Measurements from ENCODE around the gene IGLL5.

Gene IGLL5

GRCh38 chr22:22929381-22930221 is 42.0 kb downstream of the IGLL5 start:
- no peak for DNase-seq

GRCh38 chr22:22930222-22930497 is 42.5 kb downstream of the IGLL5 start:
- DNase-seq: no peak

GRCh38 chr22:22930571-22931556 is 43.2 kb downstream of the IGLL5 start:
- DNase-seq: no peak

GRCh38 chr22:22931557-22932270 is 44.1 kb downstream of the IGLL5 start:
- DNase-seq: no peak

- no peak for DNase-seq
These were observed 44.9 kb downstream of the IGLL5 start for GRCh38 chr22:22932512-22932941.

GRCh38 chr22:22933100-22933806 is 45.6 kb downstream of the IGLL5 start:
- no peak for DNase-seq

- no peak for DNase-seq
These were observed 46.4 kb downstream of the IGLL5 start for GRCh38 chr22:22933807-22934542.

GRCh38 chr22:22934543-22935055 is 47.0 kb downstream of the IGLL5 start:
- no peak for DNase-seq

GRCh38 chr22:22935056-22935545 is 47.5 kb downstream of the IGLL5 start:
- no peak for DNase-seq

GRCh38 chr22:22935546-22936157 is 48.0 kb downstream of the IGLL5 start:
- no peak for DNase-seq

GRCh38 chr22:22936180-22936914 is 48.7 kb downstream of the IGLL5 start:
- DNase-seq: no peak

GRCh38 chr22:22936915-22937656 is 49.5 kb downstream of the IGLL5 start:
- no peak for DNase-seq

- no peak for DNase-seq
These were observed 50.4 kb downstream of the IGLL5 start for GRCh38 chr22:22937894-22938480.

GRCh38 chr22:22938672-22939587 is 51.3 kb downstream of the IGLL5 start:
- no peak for DNase-seq

- DNase-seq: no peak
These were observed 52.2 kb downstream of the IGLL5 start for GRCh38 chr22:22939588-22940368.

- DNase-seq: no peak
These were observed 53.5 kb downstream of the IGLL5 start for GRCh38 chr22:22940961-22941605.

Measured in NCI-H1930 (cell line).